Measurements from ENCODE around the gene UXS1.
A peak's percentile ranks its signal among the peaks of the same experiment; 100 is the strongest.

The UXS1 gene

GRCh38 chr2:106187273-106187891 lies 6.7 kb downstream of the UXS1 start:
- ATAC-seq: no peak

- ATAC-seq: no peak
These were observed 8.5 kb downstream of the UXS1 start for GRCh38 chr2:106185475-106186184.

- ATAC-seq: no peak
These were observed 9.2 kb downstream of the UXS1 start for GRCh38 chr2:106184857-106185256.

- ATAC-seq: no peak
These were observed 9.7 kb downstream of the UXS1 start for GRCh38 chr2:106184394-106184793.

- ATAC-seq: no peak
These were observed 10.9 kb downstream of the UXS1 start for GRCh38 chr2:106183101-106183696.

- no peak for ATAC-seq
These were observed 13.0 kb downstream of the UXS1 start for GRCh38 chr2:106181064-106181463.

- ATAC-seq: no peak
These were observed 13.5 kb downstream of the UXS1 start for GRCh38 chr2:106180602-106181001.

GRCh38 chr2:106178716-106179115 lies 15.4 kb downstream of the UXS1 start:
- ATAC-seq: no peak

GRCh38 chr2:106177581-106177980 lies 16.5 kb downstream of the UXS1 start:
- ATAC-seq: no peak

GRCh38 chr2:106176446-106177099 lies 17.5 kb downstream of the UXS1 start:
- no peak for ATAC-seq

GRCh38 chr2:106175086-106175850 lies 18.8 kb downstream of the UXS1 start:
- no peak for ATAC-seq

- ATAC-seq: no peak
These were observed 20.0 kb downstream of the UXS1 start for GRCh38 chr2:106174056-106174455.

- no peak for ATAC-seq
These were observed 21.5 kb downstream of the UXS1 start for GRCh38 chr2:106172649-106173048.

GRCh38 chr2:106168657-106169056 lies 25.4 kb downstream of the UXS1 start:
- peak in 1 of 2 donors; percentile 44 for ATAC-seq

- ATAC-seq: no peak
These were observed 27.0 kb downstream of the UXS1 start for GRCh38 chr2:106167067-106167466.

- no peak for ATAC-seq
These were observed 28.5 kb downstream of the UXS1 start for GRCh38 chr2:106165561-106165960.

GRCh38 chr2:106165029-106165428 lies 29.1 kb downstream of the UXS1 start:
- no peak for ATAC-seq

GRCh38 chr2:106163948-106164545 lies 30.1 kb downstream of the UXS1 start:
- ATAC-seq: no peak

- no peak for ATAC-seq
These were observed 31.9 kb downstream of the UXS1 start for GRCh38 chr2:106161938-106162820.

- ATAC-seq: no peak
These were observed 32.8 kb downstream of the UXS1 start for GRCh38 chr2:106161341-106161740.

GRCh38 chr2:106160786-106161261 lies 33.3 kb downstream of the UXS1 start:
- ATAC-seq: peak; percentile 72 to 73

Measured in activated CD4-positive, CD25-positive, alpha-beta regulatory T cell treated with anti-CD3 and anti-CD28 coated beads, Interleukin-2, amount 50 U/mL, for 24 hours (primary cell).